KMS-11 (cell line): ENCODE measurements around the gene KLRF1.

Source experiments
- H2AFZ ChIP-seq: fragments of 200-600 bp; sonication (generic); 2 replicates; pipeline ENCODE4 v1.6.1; 2016; ENCODE audit warnings: antibody characterized with exemption, mixed run types, low read depth
- H3K27ac ChIP-seq: fragments of 200-600 bp; sonication (generic); 2 replicates; pipeline ENCODE4 v1.6.1; 2016; ENCODE audit warnings: mild to moderate bottlenecking, mixed run types
- H3K27me3 ChIP-seq: fragments of 200-600 bp; sonication (generic); 2 replicates; pipeline ENCODE4 v1.6.1; 2017; ENCODE audit warnings: mild to moderate bottlenecking, low read depth, mixed run types, moderate library complexity; ENCODE audit not compliant: insufficient read depth
- H3K36me3 ChIP-seq: fragments of 200-600 bp; sonication (generic); 2 replicates; pipeline ENCODE4 v1.6.1; 2017; ENCODE audit warnings: mild to moderate bottlenecking, mixed run types; ENCODE audit not compliant: insufficient read depth
- H3K4me1 ChIP-seq: fragments of 200-600 bp; sonication (generic); 2 replicates; pipeline ENCODE4 v1.6.1; 2016; ENCODE audit warnings: mild to moderate bottlenecking, low read depth, mixed run types; ENCODE audit not compliant: poor library complexity, severe bottlenecking
- H3K4me2 ChIP-seq: fragments of 200-600 bp; sonication (generic); 2 replicates; pipeline ENCODE4 v1.7.0; 2016; ENCODE audit warnings: mild to moderate bottlenecking, mixed run types
- H3K4me3 ChIP-seq: fragments of 200-600 bp; sonication (generic); IDR thresholded peaks from 2 replicates; pipeline ENCODE4 v1.6.1; 2017; ENCODE audit warnings: low read depth, low read length, mixed read lengths; ENCODE audit not compliant: insufficient read depth
- H3K79me2 ChIP-seq: fragments of 200-600 bp; sonication (generic); 2 replicates; pipeline ENCODE4 v1.6.1; 2016; ENCODE audit warnings: low read depth, mixed run types; ENCODE audit not compliant: insufficient read depth
- H3K9ac ChIP-seq: fragments of 200-600 bp; sonication (generic); 2 replicates; pipeline ENCODE4 v1.6.1; 2016; ENCODE audit warnings: mild to moderate bottlenecking, mixed run types
- H4K20me1 ChIP-seq: fragments of 200-600 bp; sonication (generic); 2 replicates; pipeline ENCODE4 v1.6.1; 2016; ENCODE audit warnings: mild to moderate bottlenecking, mixed run types; ENCODE audit not compliant: insufficient read depth
- CTCF ChIP-seq: fragments of 200-600 bp; sonication (generic); conservative IDR thresholded peaks from 2 replicates; pipeline ENCODE4 v1.6.1; 2017; ENCODE audit warnings: low read depth, mild to moderate bottlenecking, antibody characterized with exemption, low read length, moderate library complexity, mixed read lengths

Gene KLRF1

GRCh38 chr12:9827209-9827888 is at the start of gene KLRF1:
KLRF1 (plus strand) TSS chr12:9827481; CDS start chr12:9827545, 64 bp downstream.
- H3K9ac ChIP-seq = no peak within 1 kb of the TSS
- H3K27me3 ChIP-seq = no peaks in the 10 kb centered on the region
- no peak within 1 kb of the TSS for H3K4me2 ChIP-seq
- no peaks in the 10 kb centered on the region for H3K79me2 ChIP-seq
- no peak for TF ChIP-seq CTCF
- no peak within 1 kb of the TSS for H3K4me3 ChIP-seq
- H3K36me3 ChIP-seq = no peaks in the 10 kb centered on the region
- no peaks in the 10 kb centered on the region for H4K20me1 ChIP-seq
- no peaks in the 10 kb centered on the region for H3K4me1 ChIP-seq
- H3K27ac ChIP-seq = no peak within 1 kb of the TSS
- H2AFZ ChIP-seq = no peak within 1 kb of the TSS

- Histone ChIP-seq H3K4me1 (peaks cover under 1% of the 10 kb centered on the region), H3K9ac (no peak overlapping the region), H2AFZ (no peak overlapping the region), H3K27me3 (no peaks in the 10 kb centered on the region), H3K79me2 (no peaks in the 10 kb centered on the region), H3K27ac (no peak overlapping the region), H3K4me3 (no peak overlapping the region), H4K20me1 (no peaks in the 10 kb centered on the region), H3K4me2 (no peak overlapping the region), H3K36me3 (no peaks in the 10 kb centered on the region)
- no peak for TF ChIP-seq CTCF
Measured at GRCh38 chr12:9779209-9779608, 48.1 kb upstream of the KLRF1 start.

- no peaks in the 10 kb centered on the region for H3K27me3 ChIP-seq
- no peak overlapping the region for H2AFZ ChIP-seq
- no peaks in the 10 kb centered on the region for H3K36me3 ChIP-seq
- H3K79me2 ChIP-seq = no peaks in the 10 kb centered on the region
- no peaks in the 10 kb centered on the region for H4K20me1 ChIP-seq
- no peak overlapping the region for H3K4me3 ChIP-seq
- H3K4me2 ChIP-seq = no peak overlapping the region
- no peak overlapping the region for H3K27ac ChIP-seq
- H3K4me1 ChIP-seq = no peaks in the 10 kb centered on the region
- TF ChIP-seq CTCF = no peak
- H3K9ac ChIP-seq = no peak overlapping the region
Measured at GRCh38 chr12:9781360-9781759, 45.9 kb upstream of the KLRF1 start.

GRCh38 chr12:9782547-9783382 is 44.5 kb upstream of the KLRF1 start:
- no peaks in the 10 kb centered on the region for H3K27me3 ChIP-seq
- no peak overlapping the region for H3K9ac ChIP-seq
- H3K4me1 ChIP-seq = no peaks in the 10 kb centered on the region
- no peaks in the 10 kb centered on the region for H4K20me1 ChIP-seq
- no peaks in the 10 kb centered on the region for H3K79me2 ChIP-seq
- no peak for TF ChIP-seq CTCF
- H2AFZ ChIP-seq = no peak overlapping the region
- H3K36me3 ChIP-seq = no peaks in the 10 kb centered on the region
- H3K27ac ChIP-seq = no peak overlapping the region
- H3K4me3 ChIP-seq = no peak overlapping the region
- H3K4me2 ChIP-seq = no peak overlapping the region
